Thyroid gland (tissue), 4 donors: ENCODE data around the gene GRIN2B. TPM values are rescaled to one million over a fixed set of nuclear protein-coding genes. Genes with fewer than 3 reads are reported as not detected.

Experiments
- DNase-seq, 2 donors: peaks; one replicate each; pipeline ENCODE4 v3.0.0-alpha.2; 2019
- H3K27ac ChIP-seq, 3 donors: fragments of 200-600 bp; sonication (generic); 1 replicate in 2 of 3; 2 replicates in 1 of 3; pipeline ENCODE4 v1.5.1; 2016 to 2019; ENCODE audit warnings: mild to moderate bottlenecking in 1 of 3, moderate library complexity in 1 of 3
- H3K27me3 ChIP-seq: fragments of 200-600 bp; sonication (generic); one replicate; pipeline ENCODE4 v1.5.1; 2019
- H3K36me3 ChIP-seq, 2 donors: fragments of 200-600 bp; sonication (generic); one replicate each; pipeline ENCODE4 v1.5.1; 2016 to 2019
- H3K4me1 ChIP-seq, 2 donors: fragments of 200-600 bp; sonication (generic); one replicate each; pipeline ENCODE4 v1.5.1; 2017 to 2019
- H3K4me3 ChIP-seq, 3 donors: fragments of 200-600 bp; sonication (generic); replicated peaks in 1 of 3; 1 replicate in 2 of 3; 2 replicates in 1 of 3; pipeline ENCODE4 v1.5.1; 2016; ENCODE audit warnings: mild to moderate bottlenecking in 1 of 3
- H3K9me3 ChIP-seq: fragments of 200-600 bp; sonication (generic); one replicate; pipeline ENCODE4 v1.5.1; 2017
- CTCF ChIP-seq, 6 experiments: fragments of 200-600 bp in 3 of 6; fragments of 450-650 bp in 3 of 6; sonication (generic) in 3 of 6; IDR thresholded peaks; one replicate each; pipeline ENCODE4 v1.5.1; 2016 to 2019; ENCODE audit warnings: antibody characterized with exemption in 6 of 6, mild to moderate bottlenecking in 2 of 6, inconsistent platforms in 1 of 6, moderate library complexity in 1 of 6
- POLR2A ChIP-seq, 2 donors: fragments of 450-650 bp; IDR thresholded peaks; one replicate each; pipeline ENCODE4 v1.6.1; 2017; ENCODE audit warnings: antibody characterized with exemption in 2 of 2, mild to moderate bottlenecking in 2 of 2, moderate library complexity in 1 of 2
- WGBS, 2 donors: methylation state at CpG; one replicate each; pipeline ENCODE4 v1.1.5; 2017; 5-methylcytosine and 5-hydroxymethylcytosine counted together
- intact Hi-C: fragments of 100-400 bp; cut with DNase I; formaldehyde crosslinking; loops from one replicate; pipeline ENCODE4 v1.15.1; 2023
- total RNA-seq, 4 donors: library from RNA; depleted of rRNA; stranded (reverse); fragments of >200 nt; gene quantifications; one replicate each; pipeline ENCODE4 v1.2.3, GENCODE V29; 2016

The GRIN2B gene
- total RNA-seq, 4 donors from 2014 or later: 0.13 to 1.6 (median 0.25) TPM; not detected in 1

- intact Hi-C loops: no loop called here
- H3K4me1 ChIP-seq: no peaks in the 10 kb centered on the region
- no peak for TF ChIP-seq CTCF (IDR thresholded peaks at IDR 0.05)
- no peak for TF ChIP-seq POLR2A (IDR thresholded peaks at IDR 0.05)
- no peak overlapping the region for H3K27ac ChIP-seq
- DNase-seq: no peak
- H3K36me3 ChIP-seq: no peaks in the 10 kb centered on the region
- H3K9me3 ChIP-seq: no peaks in the 10 kb centered on the region
- no peaks in the 10 kb centered on the region for H3K27me3 ChIP-seq
- H3K4me3 ChIP-seq: no peak overlapping the region
These were observed 7.4 kb downstream of the GRIN2B start for GRCh38 chr12:13973996-13974395.

GRCh38 chr12:13970803-13971202, 10.6 kb downstream of the GRIN2B start:
- 83 to 84% methylated on average over 4 of the region's 4 CpGs for WGBS, 2 donors
- Histone ChIP-seq H3K36me3 (no peaks in the 10 kb centered on the region), H3K27me3 (no peaks in the 10 kb centered on the region), H3K4me3 (no peak overlapping the region), H3K27ac (no peak overlapping the region), H3K9me3 (no peaks in the 10 kb centered on the region), H3K4me1 (no peaks in the 10 kb centered on the region)
- TF ChIP-seq CTCF (IDR thresholded peaks at IDR 0.05): no peak
- no peak for TF ChIP-seq POLR2A (IDR thresholded peaks at IDR 0.05)
- intact Hi-C loops: no loop called here
- no peak for DNase-seq

- Histone ChIP-seq H3K4me1 (no peaks in the 10 kb centered on the region), H3K27ac (no peak overlapping the region), H3K27me3 (no peaks in the 10 kb centered on the region), H3K9me3 (no peaks in the 10 kb centered on the region), H3K4me3 (no peak overlapping the region), H3K36me3 (no peaks in the 10 kb centered on the region)
- intact Hi-C loops: no loop called here
- DNase-seq: no peak
- WGBS, 2 donors: 86 to 92% methylated on average over 3 of the region's 3 CpGs
- TF ChIP-seq POLR2A (IDR thresholded peaks at IDR 0.05) (no peak), CTCF (IDR thresholded peaks at IDR 0.05) (no peak)
These were observed 13.1 kb downstream of the GRIN2B start for GRCh38 chr12:13968281-13968680.

GRCh38 chr12:13964666-13965065, 16.7 kb downstream of the GRIN2B start:
- no peak overlapping the region for H3K4me3 ChIP-seq
- H3K4me1 ChIP-seq: no peaks in the 10 kb centered on the region
- H3K27me3 ChIP-seq: no peaks in the 10 kb centered on the region
- no peak for DNase-seq
- TF ChIP-seq CTCF (IDR thresholded peaks at IDR 0.05) (no peak), POLR2A (IDR thresholded peaks at IDR 0.05) (no peak)
- intact Hi-C loops: no loop called here
- no peaks in the 10 kb centered on the region for H3K36me3 ChIP-seq
- H3K9me3 ChIP-seq: no peaks in the 10 kb centered on the region
- no peak overlapping the region for H3K27ac ChIP-seq
- 75 to 77% methylated on average over 5 of the region's 5 CpGs for WGBS, 2 donors

- intact Hi-C loops: no loop called here
- H3K27ac ChIP-seq: no peak overlapping the region
- H3K36me3 ChIP-seq: no peaks in the 10 kb centered on the region
- no peaks in the 10 kb centered on the region for H3K9me3 ChIP-seq
- H3K4me3 ChIP-seq: no peak overlapping the region
- no peak for DNase-seq
- TF ChIP-seq CTCF (IDR thresholded peaks at IDR 0.05) (no peak), POLR2A (IDR thresholded peaks at IDR 0.05) (no peak)
- WGBS, 2 donors: 85 to 87% methylated on average over 8 of the region's 8 CpGs
- no peaks in the 10 kb centered on the region for H3K27me3 ChIP-seq
- H3K4me1 ChIP-seq: no peaks in the 10 kb centered on the region
These were observed 18.7 kb downstream of the GRIN2B start for GRCh38 chr12:13962699-13963098.
